Measurements from ENCODE around the gene ALAS1.

ALAS1 gene

GRCh38 chr3:52177701-52178042, 20.3 kb upstream of the ALAS1 start:
- no peak for TF ChIP-seq FOXP2 (optimal IDR thresholded peaks at IDR 0.05; ENCODE audit: borderline replicate concordance, extremely low read depth, extremely low read length, insufficient read depth)

- no peak for TF ChIP-seq POLR2AphosphoS5 (IDR thresholded peaks at IDR 0.05; ENCODE audit: low read depth, low read length)
- TF ChIP-seq TAF1 (IDR thresholded peaks at IDR 0.05; ENCODE audit: borderline replicate concordance, insufficient read depth, low read length) = no peak
- no peak for TF ChIP-seq FOXP2 (optimal IDR thresholded peaks at IDR 0.05; ENCODE audit: borderline replicate concordance, extremely low read depth, extremely low read length, insufficient read depth)
- TF ChIP-seq SIN3A (IDR thresholded peaks at IDR 0.05; ENCODE audit: borderline replicate concordance, insufficient read depth, low read length) = no peak
- TF ChIP-seq REST (IDR thresholded peaks at IDR 0.05; ENCODE audit: insufficient read depth in 1 of 2, low read depth in 2 of 2, low read length in 2 of 2) = no peak
Observed at GRCh38 chr3:52178537-52178936, 19.4 kb upstream of the ALAS1 start.

GRCh38 chr3:52181543-52181942, 16.4 kb upstream of the ALAS1 start:
- TF ChIP-seq POLR2AphosphoS5 (IDR thresholded peaks at IDR 0.05; ENCODE audit: low read depth, low read length) = no peak
- TF ChIP-seq TAF1 (IDR thresholded peaks at IDR 0.05; ENCODE audit: borderline replicate concordance, insufficient read depth, low read length) = no peak
- no peak for TF ChIP-seq REST (IDR thresholded peaks at IDR 0.05; ENCODE audit: insufficient read depth in 1 of 2, low read depth in 2 of 2, low read length in 2 of 2)
- TF ChIP-seq SIN3A (IDR thresholded peaks at IDR 0.05; ENCODE audit: borderline replicate concordance, insufficient read depth, low read length) = no peak
- TF ChIP-seq FOXP2 (optimal IDR thresholded peaks at IDR 0.05; ENCODE audit: borderline replicate concordance, extremely low read depth, extremely low read length, insufficient read depth) = no peak

- TF ChIP-seq REST (IDR thresholded peaks at IDR 0.05; ENCODE audit: insufficient read depth in 1 of 2, low read depth in 2 of 2, low read length in 2 of 2) = no peak
- TF ChIP-seq FOXP2 (optimal IDR thresholded peaks at IDR 0.05; ENCODE audit: borderline replicate concordance, extremely low read depth, extremely low read length, insufficient read depth) = no peak
- TF ChIP-seq POLR2AphosphoS5 (IDR thresholded peaks at IDR 0.05; ENCODE audit: low read depth, low read length) = no peak
- no peak for TF ChIP-seq SIN3A (IDR thresholded peaks at IDR 0.05; ENCODE audit: borderline replicate concordance, insufficient read depth, low read length)
- TF ChIP-seq TAF1 (IDR thresholded peaks at IDR 0.05; ENCODE audit: borderline replicate concordance, insufficient read depth, low read length) = no peak
Observed at GRCh38 chr3:52182196-52182595, 15.8 kb upstream of the ALAS1 start.

GRCh38 chr3:52182691-52183090, 15.3 kb upstream of the ALAS1 start:
- TF ChIP-seq FOXP2 (optimal IDR thresholded peaks at IDR 0.05; ENCODE audit: borderline replicate concordance, extremely low read depth, extremely low read length, insufficient read depth) (no peak), SIN3A (IDR thresholded peaks at IDR 0.05; ENCODE audit: borderline replicate concordance, insufficient read depth, low read length) (no peak)

GRCh38 chr3:52183786-52184445, 14.0 kb upstream of the ALAS1 start:
- TF ChIP-seq SIN3A (IDR thresholded peaks at IDR 0.05; ENCODE audit: borderline replicate concordance, insufficient read depth, low read length) (no peak), TAF1 (IDR thresholded peaks at IDR 0.05; ENCODE audit: borderline replicate concordance, insufficient read depth, low read length) (no peak), POLR2AphosphoS5 (IDR thresholded peaks at IDR 0.05; ENCODE audit: low read depth, low read length) (no peak), FOXP2 (optimal IDR thresholded peaks at IDR 0.05; ENCODE audit: borderline replicate concordance, extremely low read depth, extremely low read length, insufficient read depth) (no peak), REST (IDR thresholded peaks at IDR 0.05; ENCODE audit: insufficient read depth in 1 of 2, low read depth in 2 of 2, low read length in 2 of 2) (no peak)

All from PFSK-1 (cell line).